Right lobe of liver (tissue), 6 donors: ENCODE data around the gene KDM4C. TPM values are rescaled to one million over a fixed set of nuclear protein-coding genes. Genes with fewer than 3 reads are reported as not detected.
A peak's percentile ranks its signal among the peaks of the same experiment; 100 is the strongest.

Experiments
- ATAC-seq, 4 donors: fragments of 200-7000 bp; cut with Tn5 transposase; one replicate each; pipeline ENCODE4 v1.9.1; 2020; ENCODE audit warnings: mild to moderate bottlenecking in 4 of 4, moderate library complexity in 4 of 4
- DNase-seq, 3 donors: peaks; one replicate each; pipeline ENCODE4 v3.0.0-alpha.2; 2020
- H3K27ac ChIP-seq, 3 donors: fragments of 200-600 bp; one replicate each; pipeline ENCODE4 v1.8.0; 2022
- H3K27me3 ChIP-seq, 2 donors: fragments of 200-600 bp; one replicate each; pipeline ENCODE4 v1.8.0; 2022
- H3K36me3 ChIP-seq, 4 donors: fragments of 200-600 bp; sonication (generic) in 1 of 4; one replicate each; pipeline versions ENCODE4 v1.5.1 to v1.8.0; 2017 to 2022; ENCODE audit warnings: control low read depth in 1 of 4
- H3K4me1 ChIP-seq, 4 donors: fragments of 200-600 bp; sonication (generic) in 1 of 4; one replicate each; pipeline versions ENCODE4 v1.5.1 to v1.8.0; 2017 to 2022; ENCODE audit warnings: control low read depth in 1 of 4
- H3K4me3 ChIP-seq, 3 donors: fragments of 200-600 bp; one replicate each; pipeline ENCODE4 v1.8.0; 2022
- H3K9me3 ChIP-seq, 4 donors: fragments of 200-600 bp; sonication (generic) in 1 of 4; one replicate each; pipeline versions ENCODE4 v1.5.1 to v1.8.0; 2017 to 2022; ENCODE audit warnings: control low read depth in 1 of 4
- CTCF ChIP-seq, 4 donors: fragments of 200-600 bp in 3 of 4; fragments of 450-650 bp in 1 of 4; IDR thresholded peaks; one replicate each; pipeline versions ENCODE4 v1.5.1 to v1.8.0; 2016 to 2022; ENCODE audit warnings: antibody characterized with exemption in 4 of 4, mild to moderate bottlenecking in 2 of 4
- POLR2A ChIP-seq: fragments of 450-650 bp; IDR thresholded peaks from one replicate; pipeline ENCODE4 v1.6.1; 2017; ENCODE audit warnings: antibody characterized with exemption, mild to moderate bottlenecking
- WGBS: methylation state at CpG from one replicate; pipeline ENCODE4 v1.1.6; 2018; ENCODE audit warnings: low coverage, low lambda C conversion rate; ENCODE audit not compliant: insufficient coverage; ENCODE audit errors: missing lambda C conversion rate; 5-methylcytosine and 5-hydroxymethylcytosine counted together
- intact Hi-C, 2 donors: fragments of 100-400 bp; cut with DNase I; formaldehyde crosslinking; loops; one replicate each; pipeline versions ENCODE4 v1.11.2 to v1.14.1; 2022
- total RNA-seq, 6 experiments: library from RNA; depleted of rRNA in 2 of 6; stranded (reverse); fragments of >200 nt in 2 of 6; fragmentation: NEBNext Ultra II Directional in 3 of 6; extraction: Animal tissue kit (Norgen Biotek cat#: 25700) in 3 of 6; gene quantifications; one replicate each; pipeline versions ENCODE4 v1.1.0 to v1.2.4, GENCODE V29; 2016 to 2023
- donor health status: DM: no; HTN: yes; CAD: no.
- donor health status: DM: no; HTN: no; CAD: no.
- donor health status: DM: no; HTN: no; CAD: no.
- donor health status: DM: no; HTN: yes; CAD: no.
- donor health status: DM: no; HTN: yes; CAD: no.

The KDM4C gene
- total RNA-seq, 6 experiments from 2014 or later, result 14.1 to 20.9 (median 15.3) TPM

DNA sequence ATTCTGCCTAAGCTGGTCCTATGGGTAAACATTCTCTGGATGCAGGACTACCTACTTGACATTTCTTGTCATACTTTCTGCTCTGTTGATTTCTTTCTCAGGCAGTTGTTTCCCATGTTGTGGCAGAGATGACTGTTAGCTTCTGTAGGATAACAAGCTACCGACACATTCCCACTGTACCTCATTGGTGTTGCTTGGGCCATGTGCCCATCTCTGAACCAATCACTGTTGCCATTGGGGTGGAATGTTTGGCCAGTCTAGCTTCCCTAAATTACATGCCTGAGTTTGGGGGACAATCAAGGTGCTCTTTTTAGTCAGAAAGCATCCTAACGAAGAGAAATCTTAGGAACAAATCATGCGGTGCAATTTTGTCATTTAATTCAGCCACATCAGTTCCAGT is 212.0 kb downstream of the KDM4C start:
- Histone ChIP-seq H3K36me3 (no peaks in the 10 kb centered on the region), H3K4me3 (no peak overlapping the region), H3K27ac (no peak overlapping the region), H3K4me1 (no peaks in the 10 kb centered on the region), H3K9me3 (no peaks in the 10 kb centered on the region), H3K27me3 (no peaks in the 10 kb centered on the region)
- TF ChIP-seq CTCF (IDR thresholded peaks at IDR 0.05) (no peak), POLR2A (no peak)
- ATAC-seq (no peak), DNase-seq (no peak)
- intact Hi-C loops, result no loop called here
- 98% methylated on average over 3 of the region's 3 CpGs for WGBS

GRCh38 chr9:6973089-6973488 is 215.3 kb downstream of the KDM4C start:
- Histone ChIP-seq H3K36me3 (no peaks in the 10 kb centered on the region), H3K4me1 (no peaks in the 10 kb centered on the region), H3K4me3 (no peak overlapping the region), H3K27ac (no peak overlapping the region), H3K9me3 (no peaks in the 10 kb centered on the region), H3K27me3 (no peaks in the 10 kb centered on the region)
- DNase-seq (no peak), ATAC-seq (no peak)
- 75% methylated on average over 2 of the region's 2 CpGs for WGBS
- intact Hi-C loops, result no loop called here
- TF ChIP-seq CTCF (IDR thresholded peaks at IDR 0.05) (no peak), POLR2A (no peak)

- DNase-seq, result no peak
- Histone ChIP-seq H3K27me3 (no peaks in the 10 kb centered on the region), H3K9me3 (no peaks in the 10 kb centered on the region), H3K4me3 (no peak overlapping the region), H3K4me1 (no peaks in the 10 kb centered on the region), H3K36me3 (no peaks in the 10 kb centered on the region), H3K27ac (no peak overlapping the region)
- WGBS, result 63% methylated on average over 2 of the region's 2 CpGs
- ATAC-seq, result peak in 1 of 4 donors; percentile 51
- intact Hi-C loops, result no loop called here
- no peak for TF ChIP-seq POLR2A
- TF ChIP-seq CTCF (IDR thresholded peaks at IDR 0.05), result no peak
These were observed 216.0 kb downstream of the KDM4C start for GRCh38 chr9:6973762-6974161.

DNA sequence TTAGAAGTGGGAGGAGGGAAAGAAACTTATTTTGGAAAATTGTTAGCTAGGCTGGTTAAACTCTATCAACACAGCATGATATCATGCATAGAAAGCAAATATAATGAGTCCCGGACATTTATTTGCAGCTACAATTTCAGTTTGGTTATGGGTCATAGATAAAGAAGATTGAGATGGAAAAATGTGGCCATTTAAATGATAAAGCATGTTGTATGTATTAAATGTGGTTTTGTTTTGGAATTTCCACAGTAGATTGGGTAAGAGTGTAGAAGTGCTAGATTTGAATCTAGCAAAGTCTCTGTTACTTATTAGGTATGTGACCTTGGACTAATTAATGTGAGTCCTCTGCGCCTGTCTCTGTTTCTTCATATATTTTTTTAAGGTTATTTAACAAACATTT is 217.4 kb downstream of the KDM4C start:
- H3K36me3 ChIP-seq, result no peaks in the 10 kb centered on the region
- no peaks in the 10 kb centered on the region for H3K4me1 ChIP-seq
- DNase-seq (no peak), ATAC-seq (no peak)
- no peaks in the 10 kb centered on the region for H3K9me3 ChIP-seq
- intact Hi-C loops, result no loop called here
- no peak overlapping the region for H3K27ac ChIP-seq
- no peaks in the 10 kb centered on the region for H3K27me3 ChIP-seq
- TF ChIP-seq CTCF (IDR thresholded peaks at IDR 0.05) (no peak), POLR2A (no peak)
- H3K4me3 ChIP-seq, result no peak overlapping the region
- WGBS, result 88% methylated on average over 2 of the region's 2 CpGs

GRCh38 chr9:6977761-6978160 is 220.0 kb downstream of the KDM4C start:
- no peaks in the 10 kb centered on the region for H3K9me3 ChIP-seq
- no peak for ATAC-seq
- H3K4me1 ChIP-seq, result no peaks in the 10 kb centered on the region
- no peak for TF ChIP-seq POLR2A
- TF ChIP-seq CTCF (IDR thresholded peaks at IDR 0.05), result no peak
- intact Hi-C loops, result no loop called here
- H3K27me3 ChIP-seq, result no peaks in the 10 kb centered on the region
- WGBS, result 92% methylated on average over 1 of the region's 1 CpG
- H3K36me3 ChIP-seq, result peaks cover 0 to 10% (median 0%) of the 10 kb centered on the region in 4 donors
- DNase-seq, result no peak
- H3K27ac ChIP-seq, result no peak overlapping the region
- H3K4me3 ChIP-seq, result no peak overlapping the region
